AG04450 (cell line): ENCODE results near the gene ZNFX1. TPM values are rescaled to one million over a fixed set of nuclear protein-coding genes. Genes with fewer than 3 reads are reported as not detected.

Source experiments
- CTCF ChIA-PET: fragments of 300-600, 350-600 bp; formaldehyde crosslinking; extraction: SDS; loops from one replicate; lab custom pipeline; 2022; ENCODE audit warnings: antibody characterized with exemption, inconsistent platforms; lab: Charles Lee
- POLR2A ChIA-PET: fragments of 350-600 bp; formaldehyde crosslinking; extraction: SDS; loops from one replicate; lab custom pipeline; 2021; ENCODE audit warnings: antibody characterized with exemption, inconsistent platforms; lab: Yijun Ruan, JAX
- DNase-seq: peaks from one replicate; pipeline ENCODE4 v3.0.0-alpha.2; 2011; ENCODE audit warnings: low read depth, low spot score
- H3K27ac ChIP-seq: one replicate; pipeline ENCODE4 v1.5.1; 2012; ENCODE audit warnings: low read depth, low read length, control low read depth
- H3K27me3 ChIP-seq: one replicate; pipeline ENCODE4 v1.6.0; 2012; ENCODE audit warnings: low read length; ENCODE audit not compliant: control insufficient read depth, insufficient read depth
- H3K4me3 ChIP-seq: 2 replicates; pipeline ENCODE4 v1.5.1; 2011; ENCODE audit warnings: mild to moderate bottlenecking, low read depth, low read length, control low read depth
- H3K9me3 ChIP-seq: 2 replicates; pipeline ENCODE4 v1.5.1; 2012; ENCODE audit warnings: low read length; ENCODE audit not compliant: control insufficient read depth, insufficient read depth
- polyA plus RNA-seq: library from polyadenylated mRNA; depleted of rRNA; stranded (reverse); fragments of >200 nt; gene quantifications from 2 replicates; pipeline ENCODE4 v1.2.3, GENCODE V29; 2011
- TF ChIP-seq, protein P1 (sequence below): IDR thresholded peaks from 2 replicates; pipeline ENCODE4 v1.5.1; 2011; ENCODE audit warnings: low read depth, low read length, control low read depth, inconsistent platforms

ZNFX1 gene
- polyA plus RNA-seq, 1 experiment, result 9.6 TPM

- DNase-seq, result no peak
- Histone ChIP-seq H3K27me3 (no peaks in the 10 kb centered on the region), H3K27ac (no peak overlapping the region), H3K4me3 (no peak overlapping the region), H3K9me3 (peaks cover 31% of the 10 kb centered on the region)
- ChIA-PET POLR2A (interaction anchor here (1.7 kb wide), 1 partner anchor 9 kb away, joined by 11 read pairs; the partner anchor contains the start of gene ZNFX1), CTCF (interaction anchor here (0.5 to 0.8 kb wide), 3 partner anchors 35 to 158 kb away, joined by 3 to 6 read pairs (median 4); no protein-coding TSS in a partner anchor)
- TF ChIP-seq, protein P1, sequence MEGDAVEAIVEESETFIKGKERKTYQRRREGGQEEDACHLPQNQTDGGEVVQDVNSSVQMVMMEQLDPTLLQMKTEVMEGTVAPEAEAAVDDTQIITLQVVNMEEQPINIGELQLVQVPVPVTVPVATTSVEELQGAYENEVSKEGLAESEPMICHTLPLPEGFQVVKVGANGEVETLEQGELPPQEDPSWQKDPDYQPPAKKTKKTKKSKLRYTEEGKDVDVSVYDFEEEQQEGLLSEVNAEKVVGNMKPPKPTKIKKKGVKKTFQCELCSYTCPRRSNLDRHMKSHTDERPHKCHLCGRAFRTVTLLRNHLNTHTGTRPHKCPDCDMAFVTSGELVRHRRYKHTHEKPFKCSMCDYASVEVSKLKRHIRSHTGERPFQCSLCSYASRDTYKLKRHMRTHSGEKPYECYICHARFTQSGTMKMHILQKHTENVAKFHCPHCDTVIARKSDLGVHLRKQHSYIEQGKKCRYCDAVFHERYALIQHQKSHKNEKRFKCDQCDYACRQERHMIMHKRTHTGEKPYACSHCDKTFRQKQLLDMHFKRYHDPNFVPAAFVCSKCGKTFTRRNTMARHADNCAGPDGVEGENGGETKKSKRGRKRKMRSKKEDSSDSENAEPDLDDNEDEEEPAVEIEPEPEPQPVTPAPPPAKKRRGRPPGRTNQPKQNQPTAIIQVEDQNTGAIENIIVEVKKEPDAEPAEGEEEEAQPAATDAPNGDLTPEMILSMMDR, result no peak
These were observed 9.1 kb upstream of the ZNFX1 start for GRCh38 chr20:49286689-49287551.

- Histone ChIP-seq H3K4me3 (no peak overlapping the region), H3K27me3 (no peaks in the 10 kb centered on the region), H3K9me3 (peaks cover 36% of the 10 kb centered on the region), H3K27ac (no peak overlapping the region)
- no peak for DNase-seq
- ChIA-PET CTCF (no interaction called here), POLR2A (no interaction called here)
- TF ChIP-seq, protein P1, result no peak
These were observed 8.1 kb upstream of the ZNFX1 start for GRCh38 chr20:49285813-49286494.

GRCh38 chr20:49285233-49285668, 7.4 kb upstream of the ZNFX1 start:
- Histone ChIP-seq H3K27me3 (no peaks in the 10 kb centered on the region), H3K9me3 (peaks cover 43% of the 10 kb centered on the region), H3K4me3 (no peak overlapping the region), H3K27ac (no peak overlapping the region)
- DNase-seq, result no peak
- TF ChIP-seq, protein P1, result no peak
- ChIA-PET POLR2A (no interaction called here), CTCF (no interaction called here)

DNA sequence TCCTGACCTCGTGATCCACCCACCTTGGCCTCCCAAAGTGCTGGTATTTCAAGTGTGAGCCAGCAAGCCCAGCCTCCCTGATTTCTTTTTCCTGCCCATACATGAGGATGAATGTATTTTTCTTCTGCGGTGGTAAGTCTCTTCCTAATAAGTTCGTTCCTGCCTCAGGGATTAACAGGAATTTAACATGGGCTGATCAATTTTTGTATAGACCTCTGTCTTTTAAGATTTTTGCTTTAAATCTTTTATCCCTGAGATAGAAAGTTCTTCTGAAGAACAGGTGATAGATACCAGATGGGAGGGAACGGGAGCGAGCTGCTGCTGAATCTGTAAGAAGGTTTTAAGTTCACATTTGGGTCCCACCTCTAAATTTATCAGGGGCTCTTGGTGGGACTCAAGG, 7.0 kb upstream of the ZNFX1 start:
- TF ChIP-seq, protein P1, result no peak
- no peak for DNase-seq
- Histone ChIP-seq H3K9me3 (peaks cover 45% of the 10 kb centered on the region), H3K27me3 (no peaks in the 10 kb centered on the region), H3K27ac (no peak overlapping the region), H3K4me3 (no peak overlapping the region)
- ChIA-PET POLR2A (no interaction called here), CTCF (no interaction called here)
